Activated CD4-positive, alpha-beta T cell treated with anti-CD3 and anti-CD28 coated beads, Interleukin-2, Interleukin-4, amounts not matched to agents 100 ng/mL and 50 ng/mL, durations not matched to agents 16 hours and 8 hours (primary cell): ENCODE measurements around the gene MYO1D.

Experiments used
- DNase-seq: peaks from one replicate; pipeline ENCODE4 v3.0.0-alpha.2; 2020; ENCODE audit warnings: low spot score

MYO1D gene

DNA sequence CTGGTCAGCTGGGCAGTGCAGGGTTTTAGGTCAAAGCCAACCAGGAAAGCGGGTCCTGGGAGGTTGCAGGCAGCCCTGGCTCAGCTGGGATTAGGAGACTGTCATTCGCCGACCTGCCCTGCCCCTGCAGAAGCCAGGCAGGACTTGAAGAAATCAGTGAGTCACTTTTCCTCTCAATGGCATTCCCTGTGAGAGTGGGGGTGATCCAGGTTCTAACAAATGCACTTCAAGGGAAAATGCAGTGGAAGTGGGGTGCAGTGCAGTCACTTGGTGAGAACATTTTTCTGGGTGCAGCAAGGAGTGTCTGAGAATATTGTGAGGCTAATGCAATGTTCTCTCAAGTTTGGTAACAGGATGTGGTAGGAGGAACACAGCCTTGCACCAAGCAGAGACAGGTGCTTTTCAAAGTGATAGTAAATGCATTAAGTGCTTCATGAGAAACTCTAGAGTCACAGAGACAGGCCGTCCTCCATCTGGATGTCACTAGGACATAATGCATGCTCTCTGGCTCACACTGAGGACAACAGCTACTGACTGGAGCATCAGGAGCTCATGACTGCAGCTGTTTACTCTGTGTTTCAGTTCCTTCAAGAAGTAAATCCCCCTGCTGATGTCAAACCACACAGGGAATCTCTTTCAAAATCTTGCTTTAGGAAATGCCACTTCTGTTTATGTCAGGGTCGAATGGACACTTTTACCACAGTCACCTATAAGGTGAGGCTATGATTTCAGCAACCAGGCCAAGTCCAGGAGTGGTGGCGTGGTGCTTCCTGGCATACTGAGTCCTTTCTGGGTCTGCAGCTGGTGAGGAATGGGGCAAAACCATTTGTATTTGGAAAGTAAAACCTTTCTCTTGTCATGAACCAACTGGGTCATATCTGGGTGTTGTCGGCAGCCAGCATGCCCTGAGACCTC, 373.4 kb downstream of the MYO1D start:
- DNase-seq, result peak; percentile 74

DNA sequence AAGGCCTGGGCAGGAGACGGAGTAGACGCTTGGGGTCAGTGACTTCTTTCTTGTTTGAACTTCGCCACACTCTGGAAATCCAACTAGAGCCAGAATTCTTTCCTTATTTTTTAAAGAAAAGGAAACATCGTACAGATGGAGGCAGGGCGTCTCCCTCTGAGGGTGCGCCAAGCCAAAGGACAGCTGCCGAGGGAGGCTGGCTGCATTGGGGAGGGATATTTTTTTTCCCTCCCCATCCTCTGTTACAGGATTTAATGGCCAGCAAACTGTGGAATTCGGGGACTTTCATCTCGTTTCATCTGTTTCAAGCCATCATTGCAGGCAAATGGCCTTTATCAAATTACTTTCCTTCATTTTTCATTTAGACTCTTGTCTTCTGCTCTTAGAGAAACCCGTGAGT, 374.2 kb downstream of the MYO1D start:
- no peak for DNase-seq

DNA sequence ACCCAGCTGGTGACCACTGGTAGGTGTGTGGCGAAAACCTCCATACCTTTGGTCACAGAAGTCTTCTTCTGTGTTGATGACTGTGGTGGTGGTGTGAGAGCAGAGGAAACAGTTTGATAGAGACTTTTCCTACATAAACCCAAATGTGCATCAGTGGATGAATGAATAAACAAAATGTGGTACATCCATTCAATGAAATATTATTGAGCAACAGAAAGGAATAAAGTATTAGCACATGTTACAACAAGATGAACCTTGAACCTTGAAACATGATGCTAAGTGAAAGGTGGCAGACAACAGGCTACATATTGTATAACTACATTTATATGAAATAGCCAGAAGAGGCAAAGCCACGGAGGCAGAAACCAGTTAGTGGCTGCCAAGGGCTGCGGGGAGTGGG, 374.9 kb downstream of the MYO1D start:
- DNase-seq, result no peak

DNA sequence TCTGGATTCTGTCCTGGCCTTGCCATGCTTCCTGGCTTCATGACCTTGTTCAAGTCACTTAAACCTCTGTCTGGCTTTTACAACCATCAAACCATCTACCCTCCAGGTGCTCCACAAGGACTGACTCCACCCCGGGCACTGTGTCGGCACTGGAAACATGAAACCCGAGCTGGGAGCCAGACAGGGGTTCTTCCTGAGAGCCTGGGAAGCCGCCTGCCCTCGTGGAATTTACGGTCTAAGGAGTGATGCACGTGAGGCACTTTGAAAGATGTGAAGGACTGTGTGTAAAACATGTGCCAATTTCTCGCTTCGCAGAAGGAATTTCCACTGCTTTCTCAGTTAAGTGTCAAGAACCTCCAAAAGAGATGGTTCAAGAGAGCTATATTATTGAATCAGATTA, 378.5 kb downstream of the MYO1D start:
- no peak for DNase-seq

DNA sequence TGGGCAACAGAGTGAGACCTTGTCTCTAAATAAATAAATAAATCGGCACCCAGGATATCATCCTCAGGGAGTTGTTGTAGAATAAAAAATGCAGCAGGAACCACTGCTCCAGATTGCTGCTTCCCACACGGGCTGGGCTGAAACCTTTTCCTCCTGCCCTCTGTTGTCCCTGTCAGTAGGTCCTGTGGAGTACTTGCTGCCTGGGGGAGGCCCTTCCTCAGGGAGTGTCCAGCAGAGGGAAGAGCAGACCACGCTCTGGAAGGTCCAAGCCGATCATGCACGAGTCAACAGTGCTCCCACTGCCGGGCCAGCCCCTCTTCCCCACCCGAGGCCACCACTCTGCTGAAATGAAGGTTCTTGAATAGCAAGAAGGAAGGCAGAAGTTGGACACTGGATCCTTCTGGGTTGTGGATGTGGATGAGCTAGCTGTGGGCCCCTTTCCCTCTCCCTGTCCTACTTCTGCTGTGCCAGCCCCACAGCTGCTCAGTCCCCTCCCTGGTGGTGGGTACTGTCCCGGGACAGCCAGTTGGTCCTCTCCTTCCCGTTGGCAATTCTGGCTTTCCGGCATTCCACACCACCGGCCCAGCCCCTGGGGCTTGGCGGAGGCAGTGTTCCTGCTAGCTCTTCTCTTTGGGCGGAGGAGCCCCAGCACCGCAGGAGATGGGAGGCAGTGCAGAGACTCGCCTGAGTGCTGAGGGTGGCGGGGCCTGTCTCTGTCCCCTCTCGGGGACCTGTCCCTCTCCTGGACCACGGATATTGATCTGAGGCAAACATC, 379.3 kb downstream of the MYO1D start:
- DNase-seq, result no peak

DNA sequence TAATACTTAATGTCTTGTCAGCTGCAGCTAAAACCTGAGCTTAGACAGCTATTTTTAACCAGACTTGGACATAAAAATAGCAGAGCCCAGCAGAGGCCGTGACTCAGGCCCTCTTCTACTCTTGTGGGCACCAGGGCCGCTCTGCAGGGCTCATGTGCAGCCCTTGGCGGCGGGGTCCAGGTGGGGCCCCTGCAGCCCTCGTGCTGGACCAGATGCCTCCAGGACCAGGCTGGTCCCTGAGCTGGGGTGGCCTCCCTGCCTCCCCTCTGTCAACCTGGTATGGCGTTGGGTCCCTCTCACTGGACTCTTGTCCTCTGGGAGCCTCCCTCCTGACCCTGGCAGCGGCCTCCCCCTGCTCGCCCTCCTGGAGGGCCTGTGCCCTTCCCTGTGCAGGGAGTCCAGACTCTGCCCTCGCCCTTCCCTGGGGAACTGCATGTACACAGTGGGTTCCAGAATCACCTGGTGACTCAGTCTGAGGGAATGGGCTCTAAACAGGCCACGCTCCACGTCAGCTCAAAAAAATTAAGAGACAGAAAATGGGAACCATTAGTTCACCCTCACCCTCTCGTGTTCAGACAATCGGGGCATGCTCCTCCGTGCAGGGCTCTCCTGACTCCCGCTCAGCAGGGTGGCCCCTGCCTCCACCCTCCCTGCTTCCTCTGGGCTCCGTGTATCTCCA, 380.4 kb downstream of the MYO1D start:
- DNase-seq, result no peak

DNA sequence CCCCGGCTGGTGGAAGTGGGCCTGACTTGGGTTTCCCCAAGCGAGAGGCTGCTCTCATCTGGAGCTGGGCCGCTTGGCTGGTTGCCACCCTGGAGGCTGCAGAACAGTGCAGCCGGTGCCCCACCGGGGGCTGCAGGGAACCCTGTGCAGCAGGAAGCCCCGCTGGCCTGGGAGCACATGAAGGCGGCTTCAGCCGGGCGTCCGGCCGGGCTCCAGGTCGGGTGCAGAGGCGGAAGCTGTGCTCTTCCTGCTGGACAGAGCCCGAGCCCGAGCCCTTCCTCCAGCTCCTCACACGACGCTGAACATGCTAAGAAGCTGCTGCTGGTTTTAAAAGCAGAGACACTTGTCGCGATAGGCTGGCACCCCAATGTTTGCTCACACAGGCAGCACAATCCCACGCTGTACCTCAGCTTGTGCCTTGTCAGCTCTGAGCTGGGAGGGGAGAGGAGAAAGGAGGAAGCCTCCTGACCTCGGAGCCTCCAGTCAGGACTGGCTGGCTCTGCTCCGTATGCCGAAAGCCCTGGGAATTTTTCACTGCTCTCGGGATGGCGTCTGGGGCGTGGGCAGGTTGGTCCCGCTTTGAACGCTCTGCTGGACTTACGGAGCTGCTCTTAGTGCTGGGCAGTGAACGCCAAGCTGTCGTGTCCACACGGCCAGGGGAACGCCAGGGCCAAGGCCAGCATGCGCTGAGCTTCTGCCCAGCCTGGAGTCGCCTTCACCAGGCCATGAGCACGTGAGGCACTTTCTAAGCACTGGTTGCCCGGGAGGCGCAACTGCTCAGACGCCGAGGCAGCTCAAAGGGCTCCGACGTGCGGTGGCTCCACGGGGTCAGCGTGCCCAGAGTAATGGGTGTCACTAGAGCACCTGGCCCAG, 381.3 kb downstream of the MYO1D start:
- DNase-seq, result no peak

DNA sequence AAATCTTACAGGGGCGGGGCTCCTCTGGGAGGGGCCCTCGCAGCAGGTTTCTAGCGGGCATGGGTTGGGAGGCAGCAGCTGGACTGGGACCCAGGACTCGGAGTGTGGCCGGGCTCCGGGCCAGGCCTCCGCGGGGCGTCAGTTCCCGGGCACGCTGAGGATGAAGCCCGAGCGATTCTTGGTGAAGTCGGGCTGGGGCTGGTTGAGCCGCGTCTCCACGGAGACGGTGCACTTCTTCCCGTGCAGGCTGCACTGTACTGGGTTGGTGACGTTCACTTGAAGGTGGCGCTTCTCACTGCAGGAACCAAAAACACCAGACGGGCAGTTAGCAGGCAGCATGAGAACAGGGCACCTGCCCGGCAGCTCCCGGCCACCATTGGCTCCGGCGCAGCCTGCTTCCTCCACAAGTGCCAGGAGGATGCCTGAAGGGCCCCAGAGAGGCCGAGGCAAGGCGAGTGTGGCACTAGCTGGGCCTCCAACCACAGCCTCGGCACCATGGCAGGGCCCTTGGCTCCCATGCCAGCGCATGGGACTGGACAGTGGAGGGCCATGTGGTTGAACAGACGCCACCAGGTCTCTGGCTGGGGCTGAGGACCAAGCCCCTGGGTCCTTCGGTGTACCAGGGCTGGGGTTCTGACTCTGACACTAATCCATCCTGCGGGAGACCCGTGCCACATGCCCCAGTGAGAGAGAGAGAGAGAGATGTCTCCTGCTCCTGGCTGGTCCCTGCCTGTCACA, 382.1 kb downstream of the MYO1D start:
- DNase-seq, result no peak

DNA sequence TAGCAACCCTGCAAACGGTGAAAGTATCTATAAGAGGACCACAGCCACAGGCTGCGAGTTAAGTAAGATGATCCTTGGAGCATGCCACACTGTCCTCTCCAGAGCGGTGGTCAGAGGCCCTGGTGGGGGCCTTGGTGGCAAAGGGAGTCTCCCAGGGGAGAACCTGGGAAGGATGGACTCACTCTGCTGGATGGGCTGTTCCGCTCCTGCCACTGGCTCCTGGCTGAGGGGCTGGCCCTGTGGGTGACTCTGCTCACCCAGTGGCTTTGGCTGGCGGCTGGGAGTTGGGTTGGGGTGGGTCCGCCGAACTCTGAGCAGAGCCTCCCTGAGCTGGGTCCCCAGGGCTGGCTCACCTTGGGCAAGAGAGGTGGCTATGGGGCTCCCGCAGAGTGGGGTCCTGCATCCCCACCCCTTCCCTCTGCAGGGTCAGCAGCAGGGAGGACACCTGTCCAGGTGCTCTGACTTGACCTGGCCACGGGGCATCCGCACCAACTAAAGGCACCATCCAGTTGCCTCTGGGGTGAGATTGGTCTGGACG, 382.9 kb downstream of the MYO1D start:
- no peak for DNase-seq

DNA sequence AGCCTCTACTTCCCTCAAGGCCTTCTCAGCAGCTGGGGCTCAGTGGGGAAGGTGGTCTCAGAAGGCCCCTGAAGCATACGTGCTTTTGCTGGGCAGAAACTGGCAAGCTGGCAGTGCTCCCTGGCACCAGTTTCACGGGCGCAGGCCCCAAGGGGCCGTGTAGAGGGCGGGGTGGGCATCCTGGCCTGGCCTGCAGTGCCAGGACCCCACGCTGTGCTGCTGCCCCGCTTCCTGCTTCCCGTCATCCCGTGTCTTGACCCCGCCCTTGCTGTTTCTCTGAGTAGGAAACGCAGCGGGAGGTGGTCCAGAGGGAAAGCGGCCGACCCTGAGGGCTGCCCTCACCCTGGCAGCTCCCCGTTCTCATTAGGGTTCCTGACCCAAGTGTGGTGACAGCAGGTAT, 383.4 kb downstream of the MYO1D start:
- DNase-seq, result no peak

DNA sequence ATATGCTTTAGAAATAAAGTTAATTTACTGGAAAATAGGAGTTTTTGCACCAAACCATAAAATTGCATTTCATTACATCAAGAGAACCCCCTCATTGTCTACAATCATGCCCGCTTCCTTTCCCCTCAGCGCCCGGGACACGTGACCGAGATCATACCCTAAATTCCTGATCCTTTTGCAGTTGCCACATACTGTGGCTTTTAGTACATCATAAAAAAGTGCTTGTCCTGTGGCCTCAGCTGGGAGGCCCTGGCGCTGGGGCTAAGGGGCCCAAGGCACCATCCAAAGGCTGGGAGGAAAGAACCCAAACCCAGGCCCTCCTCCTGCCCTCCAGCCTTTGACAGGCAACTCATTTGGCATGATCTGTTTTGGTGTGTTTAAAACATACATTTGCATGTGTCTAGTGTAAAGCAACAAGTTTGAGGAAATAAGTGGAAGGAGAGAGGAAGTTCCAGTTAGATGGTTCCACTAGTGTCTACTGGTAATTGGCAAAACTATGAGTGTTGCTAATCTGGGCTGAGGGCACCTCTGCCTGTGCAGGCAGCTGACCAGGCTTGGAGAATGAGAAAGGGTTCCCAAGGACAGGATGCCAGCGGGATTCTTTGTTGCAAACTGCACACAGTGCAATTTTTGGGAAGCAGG, 384.2 kb downstream of the MYO1D start:
- no peak for DNase-seq

DNA sequence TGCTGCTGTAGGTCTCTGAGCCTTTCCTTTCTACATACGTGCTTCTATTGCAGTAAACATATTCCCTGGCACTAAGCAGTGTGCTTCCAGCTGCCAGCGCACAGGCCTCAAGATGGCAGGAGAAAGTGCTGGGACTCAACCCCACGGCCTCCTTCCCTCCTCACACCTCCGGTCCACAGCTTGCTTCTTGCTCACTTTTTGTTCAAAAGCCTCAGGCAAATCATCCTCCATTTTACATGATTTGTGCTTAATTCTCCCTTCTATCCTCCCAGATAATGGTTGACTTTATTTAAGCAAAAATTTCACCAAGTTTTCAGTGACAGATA, 384.7 kb downstream of the MYO1D start:
- DNase-seq, result no peak

DNA sequence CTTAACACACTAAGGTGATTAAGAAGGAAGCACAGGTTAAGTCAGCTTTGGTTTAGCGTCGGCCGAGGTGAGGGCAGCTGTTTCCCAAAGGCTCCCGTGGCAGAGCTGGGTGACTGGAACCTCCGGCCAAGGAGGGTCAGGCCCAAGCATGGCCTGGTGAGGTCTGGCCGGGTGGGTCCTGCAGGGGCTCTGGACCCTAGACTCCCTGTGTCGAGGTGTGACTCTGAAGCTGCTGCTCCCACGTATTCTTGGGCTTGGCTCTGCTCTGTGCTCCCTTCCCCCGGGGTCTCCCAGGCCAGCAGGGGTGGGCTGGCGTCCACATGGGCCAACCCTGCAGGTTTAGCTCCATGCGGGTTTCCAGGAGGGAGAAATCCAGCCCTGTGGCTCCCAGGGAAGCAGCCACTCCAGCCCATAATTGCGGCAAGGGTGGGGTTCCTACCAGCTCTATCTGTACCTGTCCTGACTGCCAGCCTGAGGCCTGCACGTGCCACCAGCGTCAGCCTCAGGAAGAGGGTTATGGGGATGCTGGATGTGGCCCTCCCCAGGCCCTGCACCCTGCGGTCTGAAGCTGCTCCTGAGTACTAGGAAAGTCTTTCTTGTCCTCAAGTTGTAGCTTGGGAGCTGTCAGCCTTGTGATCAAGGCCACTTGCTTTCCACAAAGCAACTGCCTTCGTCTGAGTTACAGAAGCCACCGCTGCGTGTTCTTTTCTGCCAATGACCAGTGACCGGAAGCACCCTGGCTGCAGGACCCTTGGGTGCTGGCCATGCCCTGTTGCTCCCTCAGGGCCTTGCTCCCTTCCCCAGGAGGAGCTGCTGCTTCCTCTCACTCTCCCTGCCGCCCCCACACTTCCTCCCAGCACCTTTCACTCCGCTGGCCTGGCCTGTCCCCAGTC, 385.3 kb downstream of the MYO1D start:
- DNase-seq, result no peak

DNA sequence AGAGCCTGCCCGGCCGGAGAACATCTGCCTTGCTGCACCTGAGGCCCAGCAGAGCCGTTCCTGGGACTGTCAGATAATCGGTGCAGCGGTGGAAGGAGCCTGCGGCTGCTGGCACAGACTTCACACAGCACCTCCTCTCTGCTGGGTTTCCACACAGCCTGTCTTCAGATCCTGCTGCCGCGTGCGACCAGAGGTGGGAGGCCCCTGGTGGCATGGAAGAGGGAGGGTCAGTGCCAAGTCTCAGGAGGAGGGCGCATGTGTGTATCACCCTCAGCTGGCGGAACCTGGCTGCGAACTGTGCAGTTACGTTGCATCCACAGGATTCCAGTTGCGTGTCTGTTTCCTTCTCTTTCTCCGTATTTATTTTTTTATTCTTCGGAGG, 386.8 kb downstream of the MYO1D start:
- no peak for DNase-seq

DNA sequence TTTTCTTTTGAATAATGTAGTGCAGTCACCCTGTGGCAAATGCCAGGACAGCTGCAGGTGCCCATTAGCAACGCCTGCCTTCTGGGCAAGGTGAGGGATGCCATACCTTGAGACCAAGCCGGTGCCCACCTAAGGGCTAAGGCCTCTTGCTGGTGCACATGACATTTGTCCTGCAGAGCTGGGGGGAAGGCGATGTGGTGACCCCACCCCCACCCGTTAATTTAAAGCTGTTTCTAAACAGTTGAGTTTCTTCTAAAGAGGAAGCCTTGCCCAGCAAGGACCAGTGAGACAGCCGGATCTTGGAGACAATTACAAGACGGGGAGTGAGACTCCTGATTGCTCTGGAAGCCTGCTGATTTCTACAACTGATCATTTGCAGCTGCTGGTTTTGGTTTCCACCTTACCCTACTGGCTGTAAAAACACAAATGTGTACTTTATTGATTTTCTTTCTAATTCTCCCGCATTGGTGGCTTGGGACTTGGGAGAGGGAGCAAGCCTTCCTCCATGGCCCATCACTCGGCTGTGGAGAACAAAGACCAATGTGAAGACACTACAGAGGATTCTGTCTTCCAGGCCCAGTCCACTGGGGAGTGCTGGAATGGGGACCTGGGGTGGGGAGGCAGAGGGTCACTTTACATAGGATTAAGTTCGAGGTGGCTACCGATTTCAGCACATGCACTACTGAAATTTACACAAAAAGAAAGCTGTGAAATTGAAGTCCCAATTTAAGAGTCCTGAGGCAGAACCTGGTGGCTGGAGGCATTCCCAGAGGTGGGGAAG, 387.4 kb downstream of the MYO1D start:
- DNase-seq, result no peak

DNA sequence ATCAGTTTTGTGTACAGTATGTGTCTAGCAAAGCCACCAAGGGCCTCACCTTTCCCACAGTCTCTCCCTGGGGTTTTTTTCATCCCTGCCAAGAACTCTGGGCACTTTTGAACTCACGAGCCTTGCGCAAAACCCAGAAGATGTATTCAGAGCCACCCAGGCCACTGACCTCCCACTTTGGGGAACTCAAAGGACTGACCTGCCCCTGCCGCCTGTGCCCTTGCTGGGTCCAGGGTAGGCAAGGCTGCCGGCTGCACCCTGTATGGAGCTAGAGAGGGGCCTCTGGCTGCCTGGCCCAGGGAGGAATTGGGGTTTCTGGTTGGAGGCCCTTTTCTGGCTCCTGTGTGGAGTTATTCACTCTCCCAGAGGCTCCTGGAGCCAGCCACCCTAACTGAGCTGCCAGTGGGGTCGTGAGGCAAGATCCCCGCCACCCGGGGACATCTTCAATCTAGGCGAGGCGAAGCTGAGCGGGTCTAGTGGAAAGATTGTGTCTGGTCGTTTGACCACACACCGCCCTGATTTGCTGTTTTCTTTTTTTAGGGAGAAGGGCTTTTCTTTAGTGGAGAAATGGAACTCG, 388.2 kb downstream of the MYO1D start:
- DNase-seq, result no peak

DNA sequence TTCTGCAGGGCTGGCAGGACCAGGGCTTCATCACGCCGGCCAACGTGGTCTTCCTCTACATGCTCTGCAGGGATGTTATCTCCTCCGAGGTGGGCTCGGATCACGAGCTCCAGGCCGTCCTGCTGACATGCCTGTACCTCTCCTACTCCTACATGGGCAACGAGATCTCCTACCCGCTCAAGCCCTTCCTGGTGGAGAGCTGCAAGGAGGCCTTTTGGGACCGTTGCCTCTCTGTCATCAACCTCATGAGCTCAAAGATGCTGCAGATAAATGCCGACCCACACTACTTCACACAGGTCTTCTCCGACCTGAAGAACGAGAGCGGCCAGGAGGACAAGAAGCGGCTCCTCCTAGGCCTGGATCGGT, 388.8 kb downstream of the MYO1D start:
- no peak for DNase-seq

DNA sequence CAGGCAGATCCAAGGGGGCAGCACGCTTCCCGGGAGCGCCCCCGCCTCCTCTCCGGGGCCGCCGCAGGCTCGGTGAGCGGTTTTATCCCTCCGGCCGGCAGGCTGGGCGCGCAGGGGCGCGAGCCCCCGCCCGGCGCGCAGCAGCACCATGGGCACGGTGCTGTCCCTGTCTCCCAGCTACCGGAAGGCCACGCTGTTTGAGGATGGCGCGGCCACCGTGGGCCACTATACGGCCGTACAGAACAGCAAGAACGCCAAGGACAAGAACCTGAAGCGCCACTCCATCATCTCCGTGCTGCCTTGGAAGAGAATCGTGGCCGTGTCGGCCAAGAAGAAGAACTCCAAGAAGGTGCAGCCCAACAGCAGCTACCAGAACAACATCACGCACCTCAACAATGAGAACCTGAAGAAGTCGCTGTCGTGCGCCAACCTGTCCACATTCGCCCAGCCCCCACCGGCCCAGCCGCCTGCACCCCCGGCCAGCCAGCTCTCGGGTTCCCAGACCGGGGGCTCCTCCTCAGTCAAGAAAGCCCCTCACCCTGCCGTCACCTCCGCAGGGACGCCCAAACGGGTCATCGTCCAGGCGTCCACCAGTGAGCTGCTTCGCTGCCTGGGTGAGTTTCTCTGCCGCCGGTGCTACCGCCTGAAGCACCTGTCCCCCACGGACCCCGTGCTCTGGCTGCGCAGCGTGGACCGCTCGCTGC, 389.3 kb downstream of the MYO1D start:
- DNase-seq, result no peak
